Measurements from ENCODE around the gene DBI.
"Not testable (repeated sequence)": the region's sequence is repeated elsewhere in the genome, so short reads cannot be mapped to it uniquely, and the experiment has no call there.

DBI gene

DNA sequence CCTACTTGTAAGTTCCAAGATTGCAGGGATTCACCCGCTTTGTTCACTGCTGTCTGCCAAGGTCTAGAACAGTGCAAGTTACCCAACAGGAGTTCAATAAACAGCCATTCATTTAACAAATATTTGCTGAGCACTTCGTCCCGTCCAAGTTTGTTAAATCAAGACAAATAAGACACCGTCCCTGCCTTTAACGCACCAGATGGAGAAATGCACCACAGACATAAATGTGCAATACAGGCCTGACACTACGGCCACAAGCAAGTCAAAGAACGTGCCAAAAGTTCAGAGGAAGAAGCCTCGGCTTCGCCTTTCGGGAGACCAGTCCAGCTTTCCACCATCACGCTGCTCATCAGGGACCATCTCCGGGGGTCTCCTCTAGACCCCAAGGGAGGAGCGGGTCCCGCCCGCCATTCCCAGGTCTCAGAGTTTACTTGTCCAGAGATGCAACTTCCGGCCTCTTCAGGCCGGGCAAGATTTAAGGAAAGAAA lies 572 bp upstream of the DBI start:
- DNase-seq: no peak

DNA sequence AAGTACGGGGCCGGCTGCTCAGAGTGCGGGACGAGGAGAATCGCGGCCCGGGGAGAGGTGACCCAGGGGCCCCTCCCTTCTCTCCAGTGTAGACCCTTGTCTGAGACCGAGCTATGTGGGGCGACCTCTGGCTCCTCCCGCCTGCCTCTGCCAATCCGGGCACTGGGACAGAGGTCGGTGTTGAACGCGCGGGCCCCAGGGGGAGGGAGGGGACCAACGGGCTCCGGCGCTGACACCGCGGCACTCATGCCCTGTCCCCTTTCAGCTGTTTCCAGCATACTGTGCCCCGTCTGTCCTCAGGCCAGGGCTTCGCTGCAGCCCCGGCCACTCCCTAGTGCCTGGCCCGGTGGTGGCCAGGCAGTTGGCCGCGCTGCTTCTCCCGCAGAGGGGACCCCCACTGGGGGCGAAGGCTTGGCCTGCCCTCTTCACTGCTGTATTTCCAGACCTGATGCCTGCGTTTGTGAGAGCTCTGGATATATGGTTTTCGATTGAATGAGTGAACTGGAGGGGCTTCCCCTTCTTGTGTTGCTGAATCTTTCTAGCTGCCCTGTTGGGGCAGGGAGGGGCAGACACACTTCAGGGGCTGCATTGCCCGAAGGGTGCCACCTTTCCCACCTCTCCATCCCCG lies 809 bp downstream of the DBI start:
- DNase-seq: peak; percentile 31

GRCh38 chr2:119369845-119370244 lies 3.1 kb downstream of the DBI start:
- no peak for DNase-seq

- no peak for DNase-seq
Measured at GRCh38 chr2:119371111-119371510, 4.3 kb downstream of the DBI start.

GRCh38 chr2:119372778-119373568 lies 6.2 kb downstream of the DBI start:
- no peak for DNase-seq

DNA sequence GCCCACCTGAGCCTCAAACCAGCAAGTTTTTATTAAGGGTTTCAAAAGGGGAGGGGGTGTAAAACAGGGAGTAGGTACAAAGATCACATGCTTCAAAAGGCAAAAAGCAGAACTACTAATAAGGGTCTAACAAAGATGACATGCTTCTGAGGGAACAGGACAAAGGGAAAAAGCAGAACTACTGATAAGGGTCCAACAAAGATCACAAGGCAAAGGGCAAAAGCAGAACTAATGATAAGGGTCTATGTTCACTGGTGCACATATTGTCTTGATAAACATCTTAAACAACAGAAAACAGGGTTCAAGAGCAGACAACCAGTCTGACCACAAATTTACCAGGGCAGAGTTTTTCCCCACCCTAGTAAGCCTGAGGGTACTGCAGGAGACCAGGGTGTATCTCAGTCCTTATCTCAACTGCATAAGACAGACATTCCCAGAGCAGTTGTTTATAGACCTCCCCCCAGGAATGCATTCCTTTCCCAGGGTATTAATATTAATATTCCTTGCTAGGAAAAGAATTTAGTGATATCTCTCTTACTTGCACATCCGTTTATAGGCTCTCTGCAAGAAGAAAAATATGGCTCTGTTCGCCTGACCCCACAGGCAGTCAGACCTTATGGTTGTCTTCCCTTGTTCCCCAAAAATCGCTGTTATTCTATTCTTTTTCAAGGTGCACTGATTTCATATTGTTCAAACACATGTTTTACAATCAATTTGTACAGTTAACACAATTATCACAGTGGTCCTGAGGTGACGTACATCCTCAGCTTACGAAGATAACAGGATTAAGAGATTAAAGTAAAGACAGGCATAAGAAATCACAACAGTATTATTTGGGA lies 7.3 kb downstream of the DBI start:
- not testable (repeated sequence) for DNase-seq

DNA sequence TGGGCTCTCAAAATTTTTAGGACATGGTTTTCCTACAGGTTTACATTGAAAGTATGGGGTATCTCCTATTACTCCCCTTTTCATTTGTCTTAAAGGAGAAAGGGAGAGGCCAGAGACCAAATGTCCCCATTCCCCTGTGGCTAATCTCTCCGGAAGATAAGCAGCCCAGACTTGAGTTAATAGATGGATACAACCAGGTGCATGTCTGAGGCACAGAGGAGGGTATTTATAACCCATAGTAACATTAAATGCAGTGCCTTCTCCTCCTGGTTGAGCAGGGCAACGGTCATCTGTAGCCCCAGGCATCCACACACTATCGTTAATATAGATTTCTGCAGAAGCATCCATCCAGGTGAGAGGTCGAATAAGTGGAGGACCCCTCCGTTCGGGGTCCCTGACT lies 9.6 kb downstream of the DBI start:
- DNase-seq: not testable (repeated sequence)

- no peak for DNase-seq
Measured at GRCh38 chr2:119376810-119377209, 10.0 kb downstream of the DBI start.

DNA sequence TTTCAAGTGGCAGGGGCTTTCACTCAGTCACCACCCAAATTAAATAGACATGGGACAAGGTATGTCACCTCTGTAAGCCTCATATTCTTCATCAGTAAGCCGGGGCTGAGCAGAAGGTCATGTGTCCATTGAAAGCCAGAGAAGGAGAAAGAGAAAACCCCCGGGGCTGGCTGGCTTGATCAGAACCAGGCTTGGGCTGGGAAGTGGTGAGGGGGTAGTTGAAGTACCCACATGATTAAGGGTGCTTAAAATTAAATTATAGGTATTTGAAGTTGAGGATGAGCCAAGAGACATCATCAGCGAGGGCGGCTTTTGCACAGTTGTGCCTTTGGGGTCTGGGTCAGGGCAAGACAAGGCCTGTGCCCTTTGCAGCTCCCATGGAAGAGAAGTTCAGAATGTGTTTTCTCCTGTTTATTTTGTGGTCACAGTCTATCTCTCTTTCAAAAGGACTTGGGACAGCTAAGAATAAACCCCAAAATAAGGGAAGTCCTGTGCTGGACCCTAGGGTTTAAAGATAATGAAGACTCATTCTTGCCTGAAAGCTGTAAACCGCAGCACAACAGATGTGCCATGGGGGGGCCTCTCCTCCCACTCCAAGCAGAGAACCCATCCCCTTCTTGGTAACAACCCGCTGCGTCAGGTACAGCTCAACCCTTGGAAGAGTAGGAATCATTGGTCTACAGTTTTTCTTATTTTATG lies 10.7 kb downstream of the DBI start:
- no peak for DNase-seq

DNA sequence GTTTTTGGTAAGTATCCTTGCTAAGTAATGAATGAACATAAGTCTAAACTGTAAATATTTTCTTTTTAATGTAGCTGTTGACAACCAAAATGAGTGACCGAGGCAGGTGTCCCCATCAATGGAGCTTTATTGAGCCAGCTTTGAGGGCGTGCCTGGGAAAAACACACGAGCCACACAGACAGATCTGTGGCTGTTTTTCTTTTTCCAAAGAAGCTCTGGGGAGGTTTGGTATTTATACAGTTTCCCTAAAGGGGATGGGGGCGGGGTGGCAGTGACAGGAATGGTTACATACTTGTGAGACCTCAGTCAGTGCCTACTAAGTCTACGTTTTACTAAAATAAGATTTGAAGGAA lies 11.2 kb downstream of the DBI start:
- DNase-seq: no peak

- no peak for DNase-seq
Measured at GRCh38 chr2:119378566-119378965, 11.8 kb downstream of the DBI start.

DNA sequence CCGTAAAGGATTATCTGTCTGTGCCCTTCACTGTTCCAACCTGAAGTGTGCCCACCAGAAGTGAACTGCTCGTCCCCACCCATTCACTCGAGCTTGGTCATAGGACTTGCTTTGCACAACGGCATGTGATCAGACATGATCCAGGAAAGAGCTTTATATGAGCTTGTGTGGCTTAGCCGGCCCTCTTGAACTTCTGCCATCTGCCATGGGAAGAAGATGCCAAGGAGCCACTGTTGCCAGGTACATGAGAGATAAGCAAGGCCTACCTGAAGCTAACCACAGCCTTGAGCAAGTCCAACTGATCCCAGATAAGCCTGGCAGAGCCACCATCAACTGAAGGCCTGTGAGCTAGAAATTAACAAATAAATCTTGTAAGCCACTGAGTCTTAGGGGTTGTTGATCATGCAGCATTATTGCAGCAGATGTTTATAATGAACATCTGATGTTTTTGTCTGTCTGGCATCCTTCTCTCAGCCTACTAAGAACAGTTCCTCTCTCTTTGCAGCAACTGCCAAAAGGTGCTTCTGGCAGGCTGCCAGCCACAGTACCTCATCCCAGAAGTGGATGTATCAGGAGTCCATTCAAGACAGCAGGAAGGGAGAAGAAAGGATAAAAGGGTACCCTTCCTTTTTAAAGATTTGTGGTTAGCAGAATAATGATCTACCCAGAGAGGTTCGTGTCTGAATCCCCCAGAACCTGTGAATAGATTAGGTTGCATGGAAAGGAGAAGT lies 16.8 kb downstream of the DBI start:
- peak; percentile 58 for DNase-seq

- DNase-seq: no peak
Measured at GRCh38 chr2:119384971-119385370, 18.2 kb downstream of the DBI start.

DNA sequence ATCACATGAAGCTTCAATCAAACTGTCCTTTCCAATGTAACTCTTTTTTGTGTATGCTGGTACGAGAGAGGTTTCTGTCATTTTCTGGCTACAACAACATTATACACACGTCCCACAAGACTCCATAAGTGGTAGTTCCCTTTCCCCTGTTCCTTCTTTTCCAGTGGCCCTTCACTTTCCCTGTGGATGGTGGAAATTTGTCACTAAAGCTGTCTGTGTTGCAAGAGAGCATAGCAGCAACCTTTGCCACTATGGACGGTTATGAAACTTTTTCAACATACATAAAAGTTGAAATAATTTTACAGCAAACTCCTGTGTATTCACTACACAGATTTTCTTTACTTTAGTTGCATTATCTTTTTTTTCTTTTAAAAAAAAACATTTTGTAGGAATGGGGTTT lies 18.7 kb downstream of the DBI start:
- no peak for DNase-seq

DNA sequence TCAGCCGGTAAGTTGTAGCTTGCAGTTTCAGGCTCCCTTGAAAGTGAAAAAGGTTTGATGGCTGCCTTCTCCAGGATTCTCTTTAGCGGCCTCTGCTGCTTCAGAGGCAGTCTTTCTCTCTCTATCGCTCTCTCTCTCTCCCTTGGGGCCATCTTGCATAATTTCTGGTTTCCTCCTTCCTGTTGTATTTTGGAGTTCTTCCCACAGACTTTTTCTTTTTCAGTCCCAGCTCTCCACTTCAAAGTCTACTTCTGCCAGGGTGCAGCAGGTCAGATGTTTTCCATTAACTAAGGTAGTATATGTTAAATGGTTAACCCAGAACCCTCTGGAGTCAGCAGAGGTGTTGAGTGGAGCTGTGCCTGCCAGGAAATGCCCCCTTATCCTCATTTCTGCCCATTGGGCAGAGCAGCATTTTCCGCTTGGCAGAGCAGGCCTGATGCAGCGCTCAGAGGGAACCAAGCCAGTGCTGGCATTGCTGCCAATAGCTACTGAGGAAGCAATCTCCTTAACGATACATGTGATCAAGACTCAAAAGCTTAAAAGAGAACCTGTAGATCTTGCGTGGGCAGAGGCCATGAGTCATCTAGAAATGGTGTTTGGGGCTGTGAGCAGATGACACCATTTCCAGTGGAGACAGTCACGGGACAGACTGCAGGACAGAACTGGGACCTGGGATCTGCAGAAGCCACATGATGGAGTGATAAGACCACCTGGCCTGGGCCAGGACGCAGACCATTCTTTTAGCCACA lies 20.8 kb downstream of the DBI start:
- no peak for DNase-seq

DNA sequence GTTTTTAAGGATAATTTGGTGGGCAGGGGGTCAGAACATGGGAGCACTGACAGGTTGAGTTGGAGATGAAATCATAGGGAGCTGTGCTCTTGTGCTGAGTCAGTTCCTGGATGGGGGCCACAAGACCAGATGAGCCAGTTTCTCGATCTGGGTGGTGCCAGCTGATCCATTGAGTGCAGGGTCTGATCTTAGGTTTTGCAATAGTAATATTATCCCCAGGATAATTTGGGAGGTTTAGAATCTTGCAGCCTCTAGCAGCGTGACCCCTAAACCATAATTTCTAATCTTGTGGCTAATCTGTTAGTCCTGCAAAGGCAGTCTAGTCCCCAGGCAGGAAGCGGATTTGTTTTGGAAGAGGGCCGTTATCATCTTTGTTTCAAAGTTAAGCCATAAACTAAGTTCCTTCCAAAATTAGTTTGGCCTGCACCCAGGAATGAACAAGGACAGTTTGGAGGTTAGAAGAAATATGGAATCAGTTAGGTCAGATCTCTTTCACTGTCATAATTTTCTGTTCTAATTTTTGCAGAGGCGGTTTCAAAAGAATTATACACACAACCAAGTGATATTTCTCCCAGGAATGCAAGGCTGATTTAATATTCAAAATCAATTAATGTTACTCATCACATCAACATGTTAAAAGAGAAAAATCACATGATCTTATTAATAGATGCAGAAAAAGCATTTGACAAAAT lies 23.0 kb downstream of the DBI start:
- DNase-seq: no peak

DNA sequence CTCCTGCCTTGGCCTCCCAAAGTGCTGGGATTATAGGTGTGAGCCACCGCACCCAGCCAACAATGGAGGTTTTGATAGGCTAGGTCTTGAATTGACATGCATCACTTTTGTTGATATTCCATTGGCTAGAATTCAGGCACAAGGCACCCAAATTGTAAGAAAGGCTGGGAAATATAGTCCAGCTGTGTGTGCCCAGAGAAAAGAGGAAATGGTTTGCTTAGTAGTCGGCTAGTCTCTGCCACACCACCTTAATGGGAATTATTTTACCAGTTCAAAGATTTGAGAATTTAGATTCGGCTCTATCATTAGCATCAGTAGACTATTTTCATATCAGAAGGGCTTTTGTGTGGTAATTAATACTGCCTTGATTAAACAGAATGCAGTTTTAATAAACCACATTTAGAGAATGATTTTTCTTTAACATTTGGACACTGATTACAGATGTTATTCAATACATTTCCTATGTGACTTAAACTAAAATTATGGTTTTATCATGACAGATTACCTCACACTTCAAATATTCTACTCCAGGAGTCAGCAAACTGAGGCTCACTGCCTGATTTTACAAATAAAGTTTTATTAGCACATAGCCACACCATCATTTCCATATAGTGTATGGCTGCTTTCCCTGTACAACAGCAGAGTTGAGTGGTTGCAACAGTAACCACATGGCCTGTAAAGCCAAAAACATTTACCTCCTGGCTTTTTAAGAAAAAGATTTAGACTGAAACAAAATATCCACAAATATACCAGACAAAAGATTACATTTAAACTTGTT lies 27.4 kb downstream of the DBI start:
- DNase-seq: no peak

DNA sequence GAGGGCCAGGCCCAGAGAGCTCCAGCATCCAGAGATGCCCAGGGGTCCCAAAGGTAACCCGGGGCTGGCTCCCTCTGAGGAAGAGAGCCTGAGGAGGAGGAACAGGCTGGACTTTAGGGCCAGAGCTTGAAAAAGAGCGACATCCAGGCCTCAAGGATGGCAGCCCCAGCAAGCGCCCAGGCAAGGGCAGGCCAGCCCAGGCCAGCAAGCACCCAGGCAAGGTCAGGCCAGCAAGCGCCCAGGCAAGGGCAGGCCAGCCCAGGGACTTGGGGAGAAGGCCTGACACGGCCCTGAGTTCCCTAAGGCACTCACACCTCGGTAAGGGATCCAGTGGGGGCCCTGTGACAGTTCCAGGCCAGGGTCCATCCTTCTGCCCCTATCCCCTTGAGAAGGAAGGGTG lies 30.4 kb downstream of the DBI start:
- no peak for DNase-seq

DNA sequence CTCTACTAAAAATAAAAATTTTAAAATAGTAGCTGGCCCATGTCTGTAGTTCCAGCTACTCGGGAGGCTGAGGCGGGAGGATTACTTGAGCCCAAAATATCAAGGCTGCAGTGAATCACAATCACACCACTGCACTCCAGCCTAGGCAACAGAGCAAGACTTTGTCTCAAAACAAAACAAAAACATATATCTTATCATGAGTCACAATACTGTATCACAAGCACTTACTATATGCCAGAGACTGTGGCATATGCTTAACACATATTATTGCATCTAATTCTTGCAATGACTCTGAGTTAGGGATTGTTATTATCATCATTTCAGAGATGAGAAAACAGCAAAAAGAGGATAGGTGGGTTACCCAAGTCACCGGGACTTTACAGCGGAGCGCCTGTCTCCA lies 35.3 kb downstream of the DBI start:
- no peak for DNase-seq

All from NCI-H345 (cell line).